Endothelial cell of umbilical vein (primary cell): ENCODE results near the gene JDP2. TPM values are rescaled to one million over a fixed set of nuclear protein-coding genes. Genes with fewer than 3 reads are reported as not detected.

Experiments used
- BruUV-seq: library from RNA; stranded (reverse); fragments of 400-500 nt; replicated peaks from 2 replicates; lab custom pipeline; 2021; lab: Mats Ljungman, UMichigan
- CTCF ChIA-PET: fragments of 300-600, 350-600 bp; sonication (Branson Sonifier 250); formaldehyde crosslinking; loops from one replicate; lab custom pipeline; 2021; ENCODE audit warnings: antibody characterized with exemption, inconsistent platforms; lab: Charles Lee
- POLR2A ChIA-PET: fragments of 300-600, 350-600 bp; sonication (Branson Sonifier 250); formaldehyde crosslinking; loops from one replicate; lab custom pipeline; 2021; ENCODE audit warnings: antibody characterized with exemption, inconsistent platforms; lab: Charles Lee
- DNase-seq: peaks from one replicate; pipeline ENCODE4 v3.0.0-alpha.2; 2011; ENCODE audit warnings: low read depth, low spot score
- FAIRE-seq: peaks from 2 replicates; lab custom pipeline; 2011; peaks lifted over from hg19 to GRCh38; lab: Jason Lieb, UNC
- H2AFZ ChIP-seq: 2 replicates; pipeline ENCODE4 v1.6.0; 2012; ENCODE audit warnings: low read depth, low read length, control low read depth, inconsistent platforms
- H3K27ac ChIP-seq: 2 replicates; pipeline ENCODE4 v1.5.1; 2011; ENCODE audit warnings: low read depth, mild to moderate bottlenecking, control low read depth, low read length, moderate library complexity; ENCODE audit not compliant: insufficient read depth
- H3K27me3 ChIP-seq, 2 experiments: 2 replicates each; pipeline versions ENCODE4 v1.6.0 to v1.6.1; 2011; ENCODE audit warnings: low read length in 2 of 2, mixed read lengths in 1 of 2; ENCODE audit not compliant: control insufficient read depth in 2 of 2, insufficient read depth in 2 of 2
- H3K36me3 ChIP-seq, 2 experiments: 2 replicates in 1 of 2; 3 replicates in 1 of 2; pipeline ENCODE4 v1.5.1; 2011; ENCODE audit warnings: low read length in 2 of 2, mild to moderate bottlenecking in 1 of 2, moderate library complexity in 1 of 2; ENCODE audit not compliant: control insufficient read depth in 2 of 2, insufficient read depth in 2 of 2; ENCODE audit errors: extremely low read depth in 1 of 2
- H3K4me1 ChIP-seq: 3 replicates; pipeline ENCODE4 v1.5.1; 2011; ENCODE audit warnings: mild to moderate bottlenecking, low read length; ENCODE audit not compliant: control insufficient read depth, insufficient read depth; ENCODE audit errors: extremely low read depth
- H3K4me2 ChIP-seq: 2 replicates; pipeline ENCODE4 v1.6.1; 2011; ENCODE audit warnings: low read length, control low read depth, mixed read lengths; ENCODE audit not compliant: insufficient read depth
- H3K4me3 ChIP-seq, 3 experiments: fragments of 200-600 bp in 1 of 3; sonication (generic), shearing (Covaris generic) in 1 of 3; replicated peaks in 1 of 3; 2 replicates each; pipeline ENCODE4 v1.5.1; 2011 to 2016; ENCODE audit warnings: control low read depth in 3 of 3, low read length in 3 of 3, mild to moderate bottlenecking in 2 of 3, inconsistent platforms in 1 of 3, low read depth in 1 of 3, moderate library complexity in 1 of 3; ENCODE audit not compliant: insufficient read depth in 1 of 3
- H3K79me2 ChIP-seq: 2 replicates; pipeline ENCODE4 v1.6.0; 2012; ENCODE audit warnings: low read length, inconsistent platforms; ENCODE audit not compliant: control insufficient read depth, insufficient read depth
- H3K9ac ChIP-seq: replicated peaks from 2 replicates; pipeline ENCODE3; 2011; ENCODE audit warnings: low read length, control low read depth; ENCODE audit not compliant: insufficient read depth; ENCODE audit errors: extremely low read depth
- H3K9me1 ChIP-seq: replicated peaks from 3 replicates; pipeline ENCODE4 v1.6.0; 2011; ENCODE audit warnings: mild to moderate bottlenecking, low read length; ENCODE audit not compliant: control insufficient read depth, insufficient read depth; ENCODE audit errors: extremely low read depth
- H3K9me3 ChIP-seq: replicated peaks from 2 replicates; pipeline ENCODE4 v1.5.1; 2012; ENCODE audit warnings: low read length, inconsistent platforms; ENCODE audit not compliant: control insufficient read depth, insufficient read depth
- H4K20me1 ChIP-seq: replicated peaks from 2 replicates; pipeline ENCODE3; 2011; ENCODE audit warnings: mild to moderate bottlenecking, low read length; ENCODE audit not compliant: control insufficient read depth, insufficient read depth; ENCODE audit errors: extremely low read depth
- CTCF ChIP-seq, 2 donors: IDR thresholded peaks; 1 replicate in 1 of 2; 2 replicates in 1 of 2; pipeline ENCODE4 v1.5.1; 2011; ENCODE audit warnings: low read length in 2 of 2, mild to moderate bottlenecking in 2 of 2, moderate library complexity in 2 of 2, control low read depth in 1 of 2, inconsistent platforms in 1 of 2, low read depth in 1 of 2; ENCODE audit not compliant: insufficient read depth in 1 of 2; ENCODE audit errors: extremely low read depth in 1 of 2
- EZH2 ChIP-seq: IDR thresholded peaks from 2 replicates; pipeline ENCODE4 v1.6.1; 2012; ENCODE audit warnings: borderline replicate concordance, low read depth, mild to moderate bottlenecking, moderate library complexity, low read length, inconsistent platforms; ENCODE audit not compliant: severe bottlenecking
- FOS ChIP-seq: IDR thresholded peaks from 2 replicates; pipeline ENCODE4 v1.6.1; 2011; ENCODE audit warnings: mild to moderate bottlenecking, low read length, moderate library complexity, borderline replicate concordance; ENCODE audit not compliant: insufficient read depth
- GATA2 ChIP-seq: IDR thresholded peaks from 2 replicates; pipeline ENCODE4 v1.7.0; 2011; ENCODE audit warnings: low read depth, mild to moderate bottlenecking, moderate library complexity, mixed read lengths, low read length; ENCODE audit not compliant: insufficient read length, insufficient read depth
- MAX ChIP-seq: IDR thresholded peaks from 2 replicates; pipeline ENCODE4 v1.6.1; 2011; ENCODE audit not compliant: insufficient read depth, insufficient read length
- dilution Hi-C: fragments of 300-500 bp; cut with MboI; formaldehyde crosslinking; loops from one replicate; pipeline ENCODE4 v1.15.0; 2019; ENCODE audit warnings: low sequenced_read_pairs; ENCODE audit not compliant: extremely low pct_ligation_motif_present
- intact Hi-C: fragments of 100-400 bp; cut with micrococcal nuclease; formaldehyde crosslinking; loops from one replicate; pipeline ENCODE4 v1.10.0; 2022
- polyA plus RNA-seq, 4 experiments: library from polyadenylated mRNA; depleted of rRNA in 3 of 4; stranded (reverse) in 3 of 4; unstranded in 1 of 4; fragments of >200 nt; gene quantifications; 2 replicates each; pipeline versions ENCODE4 v1.2.1 to v1.2.3, GENCODE V29; 2011 to 2012; ENCODE audit warnings: missing spikeins in 1 of 4
- total RNA-seq: library from RNA; stranded (reverse); gene quantifications from 2 replicates; pipeline ENCODE4 v1.2.3, GENCODE V29; 2021

Gene JDP2
- total and polyA plus RNA-seq, 2 donors (not counting 3 experiments of a cell fraction or from before 2014, with no cell fraction given): 3.2 to 10.6 TPM

- TF ChIP-seq EZH2 (no peak), GATA2 (no peak), MAX (no peak), CTCF (IDR thresholded peaks at IDR 0.05; ENCODE audit: extremely low read depth in 1 of 2, insufficient read depth in 1 of 2, low read depth in 1 of 2, low read length in 2 of 2) (no peak), FOS (no peak)
- no TSS peak for BruUV-seq
- Histone ChIP-seq H3K4me3 (no peak overlapping the region), H3K9ac (no peak overlapping the region), H3K4me2 (no peak overlapping the region), H3K36me3 (no peaks in the 10 kb centered on the region), H3K4me1 (no peaks in the 10 kb centered on the region), H3K27ac (no peak overlapping the region), H3K79me2 (no peaks in the 10 kb centered on the region), H3K9me1 (no peaks in the 10 kb centered on the region), H3K27me3 (no peaks in the 10 kb centered on the region), H3K9me3 (no peaks in the 10 kb centered on the region), H2AFZ (no peak overlapping the region), H4K20me1 (no peaks in the 10 kb centered on the region)
- DNase-seq (no peak), FAIRE-seq (no peak)
- POLR2A ChIA-PET: no interaction called here
- intact Hi-C loops (no loop called here), dilution Hi-C loops (no loop called here)
- CTCF ChIA-PET: interaction anchor here (0.9 to 1.1 kb wide), 4 partner anchors 9 to 108 kb away, joined by 3 to 5 read pairs (median 3); no protein-coding TSS in a partner anchor
Observed at GRCh38 chr14:75452324-75452723, 24.5 kb downstream of the JDP2 start.
